H7 (cell line): ENCODE measurements around the gene LRRC4C. TPM values are rescaled to one million over a fixed set of nuclear protein-coding genes. Genes with fewer than 3 reads are reported as not detected.

Source experiments
- DNase-seq: peaks from one replicate; pipeline ENCODE4 v3.0.0; 2012
- H3K27me3 ChIP-seq: 2 replicates; pipeline ENCODE4 v1.6.0; 2011; ENCODE audit warnings: mild to moderate bottlenecking, low read length; ENCODE audit not compliant: control insufficient read depth, insufficient read depth
- H3K36me3 ChIP-seq: replicated peaks from 2 replicates; pipeline ENCODE4 v1.5.1; 2011; ENCODE audit warnings: low read length; ENCODE audit not compliant: control insufficient read depth, insufficient read depth
- H3K4me3 ChIP-seq: 2 replicates; pipeline ENCODE4 v1.5.1; 2011; ENCODE audit warnings: low read depth, mild to moderate bottlenecking, control low read depth, low read length, moderate library complexity; ENCODE audit not compliant: insufficient read depth
- total RNA-seq: library from RNA; depleted of rRNA; stranded (reverse); fragments of >200 nt; shearing (Covaris generic); gene quantifications from 2 replicates; pipeline ENCODE4 v1.2.3, GENCODE V29; 2014

LRRC4C gene
- total RNA-seq, 1 experiment from 2014 or later, result 0.66 TPM

DNA sequence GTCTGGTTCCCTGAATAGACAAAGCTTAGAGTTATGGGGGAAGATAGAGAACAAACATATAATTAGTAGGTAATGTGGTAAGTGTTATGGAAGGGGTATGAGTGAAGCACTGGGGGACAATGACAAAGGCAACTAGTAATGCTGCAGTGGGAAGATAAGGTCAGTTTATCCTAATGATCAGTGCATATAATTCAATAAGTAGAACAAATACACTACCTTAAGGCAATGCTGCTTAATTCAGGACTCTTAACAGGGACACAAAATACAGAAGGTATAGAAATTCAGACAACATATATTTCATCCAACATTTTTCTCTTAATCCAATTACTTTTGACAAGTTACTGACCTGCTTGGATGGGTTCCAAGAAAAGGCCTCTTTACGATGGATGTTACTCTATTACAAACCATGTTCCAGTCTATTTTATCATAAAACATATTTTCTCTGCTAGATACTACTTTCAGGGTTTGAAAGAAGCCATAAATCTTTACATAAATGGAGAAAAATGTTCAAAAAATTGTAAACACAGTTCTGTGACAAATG lies 1186.2 kb downstream of the LRRC4C start:
- DNase-seq, result no peak
- no peak overlapping the region for H3K4me3 ChIP-seq
- no peaks in the 10 kb centered on the region; the same call in 1 of the 2 replicates for H3K27me3 ChIP-seq
- no peaks in the 10 kb centered on the region for H3K36me3 ChIP-seq

DNA sequence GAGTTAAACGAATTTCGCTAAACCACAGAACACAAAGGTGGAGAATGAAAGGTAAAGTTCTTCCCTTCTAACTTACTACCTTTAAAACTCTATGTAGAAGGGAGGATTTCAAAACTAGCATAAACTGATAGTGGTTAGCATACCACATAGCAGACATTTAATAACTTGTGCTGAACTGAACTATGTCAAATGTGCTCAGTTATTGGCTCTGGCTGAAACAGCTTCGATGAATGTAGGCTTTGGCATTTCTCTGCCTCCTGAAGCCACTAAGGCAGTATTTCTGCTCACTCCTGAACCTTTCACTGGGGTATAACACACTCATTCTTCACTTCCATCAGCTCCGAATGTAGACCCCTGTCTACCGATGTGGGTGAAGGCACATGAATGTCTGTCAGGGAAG lies 1188.1 kb downstream of the LRRC4C start:
- no peak overlapping the region for H3K4me3 ChIP-seq
- no peaks in the 10 kb centered on the region for H3K27me3 ChIP-seq
- DNase-seq, result no peak
- H3K36me3 ChIP-seq, result no peaks in the 10 kb centered on the region

DNA sequence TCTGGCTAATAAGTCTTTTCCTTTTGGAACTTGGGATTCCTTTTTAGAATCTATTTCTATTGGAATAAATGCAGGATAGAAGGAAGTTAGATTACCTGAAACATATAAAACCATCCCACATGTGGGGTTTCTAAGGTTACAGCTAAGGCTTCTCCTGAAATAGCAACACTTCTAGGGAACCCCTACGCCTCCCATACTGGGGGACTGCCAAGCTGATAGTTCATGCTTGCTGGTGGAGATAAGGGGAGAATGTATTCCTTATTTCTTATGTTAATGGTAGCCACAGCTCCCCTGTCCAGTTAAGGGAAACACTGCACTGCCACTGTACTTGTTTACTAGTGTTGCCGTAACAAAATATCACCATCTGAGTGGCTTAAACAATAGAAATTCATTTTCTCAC lies 1189.6 kb downstream of the LRRC4C start:
- H3K27me3 ChIP-seq, result no peaks in the 10 kb centered on the region
- H3K4me3 ChIP-seq, result no peak overlapping the region
- H3K36me3 ChIP-seq, result no peaks in the 10 kb centered on the region
- DNase-seq, result no peak

DNA sequence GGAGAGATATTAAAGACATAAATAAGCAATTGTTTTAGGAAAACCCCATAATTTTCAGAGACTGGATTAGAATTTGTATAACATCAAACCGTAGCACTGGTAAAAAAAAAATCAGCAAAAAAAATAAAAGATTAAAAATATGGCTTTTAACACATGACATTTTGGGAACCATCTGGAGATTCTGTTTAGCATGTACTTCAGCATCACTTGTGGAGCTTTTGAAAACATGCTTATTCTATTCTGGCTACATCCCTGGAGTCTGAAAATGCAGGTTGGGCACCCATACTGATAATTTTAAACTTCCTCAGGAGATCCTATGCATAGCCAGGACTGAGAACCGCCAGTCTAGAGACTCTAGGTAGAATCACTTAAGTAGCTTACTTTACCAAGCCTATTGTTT lies 1190.9 kb downstream of the LRRC4C start:
- no peak overlapping the region for H3K4me3 ChIP-seq
- no peaks in the 10 kb centered on the region for H3K36me3 ChIP-seq
- no peak for DNase-seq
- no peaks in the 10 kb centered on the region for H3K27me3 ChIP-seq

DNA sequence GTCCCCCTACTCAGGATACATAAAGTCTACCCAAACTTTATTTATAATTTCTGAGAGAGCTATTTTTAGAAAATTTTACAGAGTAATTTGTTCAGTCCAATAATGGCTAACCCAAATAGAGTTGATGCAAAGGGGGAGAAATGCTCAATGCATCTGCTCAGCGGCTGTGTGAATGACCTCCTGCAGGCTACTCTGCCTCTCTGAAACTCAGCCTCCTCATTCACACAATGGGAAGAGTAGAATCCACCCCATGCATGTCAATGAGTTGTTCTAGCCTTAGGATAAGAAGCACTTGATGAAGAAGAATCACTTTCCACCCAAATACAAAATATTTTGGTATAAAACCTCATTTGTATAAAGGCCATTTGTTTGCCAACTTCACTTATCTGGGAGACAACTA lies 1204.0 kb downstream of the LRRC4C start:
- H3K4me3 ChIP-seq, result no peak overlapping the region
- H3K27me3 ChIP-seq, result no peaks in the 10 kb centered on the region
- H3K36me3 ChIP-seq, result no peaks in the 10 kb centered on the region
- no peak for DNase-seq

DNA sequence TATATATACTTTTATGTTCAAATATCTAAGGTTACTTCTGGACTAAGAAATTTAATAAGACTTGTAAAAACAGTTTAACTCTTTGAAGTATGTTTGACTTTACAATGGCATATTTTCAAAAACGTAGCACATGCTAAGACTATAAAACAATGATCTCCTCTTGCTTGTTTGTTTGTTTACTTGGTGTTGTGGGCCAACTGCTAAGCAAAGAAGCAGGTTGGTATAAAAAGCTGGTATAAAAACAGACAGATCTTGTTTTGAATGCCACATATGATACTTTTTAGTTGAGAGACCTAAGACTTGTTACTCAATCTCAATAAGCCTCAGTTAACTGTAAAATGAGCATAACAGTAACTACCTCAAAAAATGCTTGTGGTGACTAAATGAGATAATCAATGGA lies 1206.3 kb downstream of the LRRC4C start:
- H3K36me3 ChIP-seq, result no peaks in the 10 kb centered on the region
- no peak for DNase-seq
- H3K4me3 ChIP-seq, result no peak overlapping the region
- H3K27me3 ChIP-seq, result peaks cover 4% of the 10 kb centered on the region; the same call in 1 of the 2 replicates

DNA sequence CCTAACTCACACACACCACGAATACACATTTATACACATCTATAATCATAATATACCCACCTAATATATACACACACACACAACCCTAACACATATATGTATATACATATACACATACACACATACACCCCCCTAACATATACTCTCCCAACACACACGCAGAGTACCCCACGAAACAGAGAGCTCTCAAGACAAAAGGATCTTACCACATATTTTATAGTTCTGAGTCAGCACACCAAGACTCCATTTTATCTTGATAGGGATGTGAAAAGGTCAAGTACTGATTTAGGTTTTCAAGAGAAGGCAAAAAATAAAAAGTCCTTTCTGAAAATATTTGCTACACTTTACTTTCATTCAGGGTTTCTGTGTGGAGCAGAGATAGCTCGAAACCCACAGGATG lies 1207.2 kb downstream of the LRRC4C start:
- no peak overlapping the region for H3K4me3 ChIP-seq
- peaks cover 7% of the 10 kb centered on the region for H3K27me3 ChIP-seq
- no peaks in the 10 kb centered on the region for H3K36me3 ChIP-seq
- no peak for DNase-seq

DNA sequence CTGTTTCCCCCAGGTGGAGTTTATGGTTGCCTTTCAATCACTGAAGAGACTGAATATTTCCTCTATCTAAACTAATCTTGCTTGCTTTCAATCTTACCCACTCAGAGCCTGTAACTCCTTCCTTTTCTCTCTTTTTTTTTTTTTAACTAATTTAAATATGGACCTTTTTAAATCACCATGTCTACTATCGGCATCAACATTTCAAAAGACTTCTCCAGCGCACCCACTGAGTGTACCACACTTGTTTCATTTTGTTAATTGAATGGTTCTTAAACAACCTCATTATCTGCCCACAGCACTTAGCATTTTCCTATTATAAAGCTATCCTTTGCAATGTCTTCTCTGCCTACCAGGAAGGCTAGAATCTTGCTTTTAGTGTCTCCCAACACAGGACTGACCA lies 1212.5 kb downstream of the LRRC4C start:
- peaks cover 7% of the 10 kb centered on the region for H3K27me3 ChIP-seq
- DNase-seq, result no peak
- H3K36me3 ChIP-seq, result no peaks in the 10 kb centered on the region
- no peak overlapping the region for H3K4me3 ChIP-seq

DNA sequence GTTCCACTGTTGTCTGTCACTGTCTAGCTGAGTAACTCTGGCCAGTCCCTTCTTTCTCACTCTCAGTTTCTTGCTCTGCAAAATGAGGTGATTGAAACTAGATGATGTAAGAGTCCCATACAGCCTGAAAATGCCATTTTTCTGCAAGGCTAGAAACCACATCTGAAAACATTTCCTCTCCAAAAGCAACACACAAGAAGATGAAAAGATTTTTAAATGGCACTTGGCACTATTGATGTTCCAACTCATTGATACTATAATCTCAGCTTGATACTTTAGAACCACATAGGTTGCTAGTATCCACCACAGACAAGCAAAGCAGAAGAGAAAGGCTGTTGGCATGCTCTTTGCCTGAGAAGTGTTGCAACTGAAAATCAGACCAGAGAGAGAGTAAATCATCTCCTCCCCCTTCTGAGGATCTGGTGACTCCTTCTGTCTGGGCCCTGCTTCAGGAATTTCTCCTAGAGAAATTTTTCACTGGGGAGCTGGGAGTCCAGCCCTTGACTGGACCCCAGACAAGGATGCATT lies 1217.9 kb downstream of the LRRC4C start:
- no peaks in the 10 kb centered on the region; the same call in 1 of the 2 replicates for H3K27me3 ChIP-seq
- H3K4me3 ChIP-seq, result no peak overlapping the region
- H3K36me3 ChIP-seq, result no peaks in the 10 kb centered on the region
- DNase-seq, result no peak

DNA sequence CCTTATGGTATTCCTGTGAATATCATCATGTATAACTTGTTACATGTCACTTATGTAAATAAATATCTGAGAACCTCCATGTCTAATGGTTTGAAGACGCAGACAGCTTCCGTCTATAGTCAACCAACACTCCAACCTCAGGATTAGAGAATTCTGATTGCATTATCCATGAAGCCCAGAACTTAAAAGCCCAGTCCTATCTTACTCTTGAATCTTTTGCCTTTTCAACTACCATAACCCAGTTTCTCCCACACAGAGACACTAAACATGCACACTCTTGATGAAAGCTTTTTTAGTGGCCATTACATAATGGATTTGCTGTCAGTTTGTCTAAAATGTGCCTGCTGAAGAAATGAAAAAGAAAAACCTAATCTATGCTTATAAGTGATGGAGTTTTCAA lies 1219.2 kb downstream of the LRRC4C start:
- Histone ChIP-seq H3K4me3 (no peak overlapping the region), H3K36me3 (no peaks in the 10 kb centered on the region), H3K27me3 (no peaks in the 10 kb centered on the region; the same call in 1 of the 2 replicates)
- DNase-seq, result no peak

DNA sequence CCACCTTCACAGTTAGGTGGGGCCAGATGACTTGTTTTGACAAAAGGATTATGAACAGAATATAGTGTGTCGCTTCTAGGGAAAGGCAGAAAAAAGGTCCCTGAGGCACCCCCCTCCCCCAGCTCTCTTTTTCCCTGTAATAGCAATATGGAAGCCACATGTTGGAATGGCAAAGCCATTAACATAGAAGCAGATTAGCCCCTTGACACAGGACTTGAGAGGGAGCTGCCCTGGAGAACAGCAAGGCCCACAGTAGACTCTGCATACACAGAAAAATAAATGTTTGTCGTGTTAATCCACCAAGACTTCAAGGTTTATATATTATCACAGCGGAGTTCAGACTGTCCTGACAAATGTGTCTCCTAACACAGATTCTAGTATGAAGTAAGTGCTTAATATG lies 1222.9 kb downstream of the LRRC4C start:
- no peak for DNase-seq
- Histone ChIP-seq H3K4me3 (no peak overlapping the region), H3K27me3 (no peaks in the 10 kb centered on the region; the same call in 1 of the 2 replicates), H3K36me3 (no peaks in the 10 kb centered on the region)

DNA sequence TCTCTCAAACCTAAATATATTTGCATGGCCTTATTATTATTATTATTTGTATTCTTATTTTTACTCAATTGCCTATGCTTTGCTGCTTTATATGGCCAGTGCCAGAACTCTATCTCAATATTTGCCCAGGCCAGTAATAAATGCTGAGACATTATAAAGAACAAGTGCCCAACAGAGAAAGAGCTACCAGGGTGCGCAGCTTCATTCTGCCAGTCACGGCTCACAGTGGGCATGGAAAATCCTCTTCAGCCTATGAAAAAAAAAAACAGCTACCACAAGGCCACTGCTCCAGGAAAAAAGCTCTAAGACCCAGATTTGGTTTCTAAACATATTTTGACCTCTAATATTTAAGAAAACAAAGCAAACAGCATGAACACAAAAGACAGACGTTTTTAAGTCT lies 1223.6 kb downstream of the LRRC4C start:
- Histone ChIP-seq H3K4me3 (no peak overlapping the region), H3K27me3 (no peaks in the 10 kb centered on the region; the same call in none of the 2 replicates), H3K36me3 (no peaks in the 10 kb centered on the region)
- no peak for DNase-seq

DNA sequence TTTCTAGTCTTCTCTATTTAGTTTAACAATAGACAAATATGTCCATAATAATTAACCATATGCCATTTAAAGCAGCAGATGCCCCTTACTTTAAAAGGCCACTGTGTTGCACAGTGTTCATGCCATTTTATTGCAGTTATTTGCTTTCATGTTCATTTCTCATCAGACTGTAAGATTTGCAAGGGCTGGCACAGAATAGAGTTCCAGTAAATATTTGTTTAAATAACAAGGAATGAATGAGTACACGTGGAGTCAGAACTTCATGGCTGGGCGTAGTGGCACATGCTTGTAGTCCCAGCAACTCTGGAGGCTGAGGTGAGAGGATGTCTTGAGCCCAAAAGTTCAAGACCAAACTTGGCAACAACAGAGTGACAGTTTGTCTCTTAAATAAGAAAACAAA lies 1228.6 kb downstream of the LRRC4C start:
- Histone ChIP-seq H3K27me3 (no peaks in the 10 kb centered on the region; the same call in 1 of the 2 replicates), H3K4me3 (no peak overlapping the region), H3K36me3 (no peaks in the 10 kb centered on the region)
- DNase-seq, result no peak

DNA sequence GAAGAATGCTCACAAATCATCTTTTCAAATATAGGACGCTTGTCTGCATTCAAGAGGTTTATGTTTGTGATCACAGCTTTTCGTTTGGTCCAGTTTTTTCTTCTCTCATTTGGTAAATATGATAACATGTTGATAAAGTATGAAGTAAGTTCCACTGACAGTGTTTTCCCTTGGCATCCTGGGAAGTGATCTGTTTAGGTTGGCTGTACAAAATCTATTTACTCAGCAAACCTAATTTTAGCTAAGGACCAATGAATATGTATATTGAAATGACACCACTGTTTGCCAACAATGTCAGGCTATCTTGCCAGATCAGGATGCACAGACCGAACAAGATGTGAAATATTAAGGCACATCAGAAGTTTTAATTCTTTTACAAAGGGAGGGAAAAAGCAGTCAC lies 1230.8 kb downstream of the LRRC4C start:
- Histone ChIP-seq H3K4me3 (no peak overlapping the region), H3K36me3 (no peaks in the 10 kb centered on the region), H3K27me3 (no peaks in the 10 kb centered on the region; the same call in 1 of the 2 replicates)
- no peak for DNase-seq

DNA sequence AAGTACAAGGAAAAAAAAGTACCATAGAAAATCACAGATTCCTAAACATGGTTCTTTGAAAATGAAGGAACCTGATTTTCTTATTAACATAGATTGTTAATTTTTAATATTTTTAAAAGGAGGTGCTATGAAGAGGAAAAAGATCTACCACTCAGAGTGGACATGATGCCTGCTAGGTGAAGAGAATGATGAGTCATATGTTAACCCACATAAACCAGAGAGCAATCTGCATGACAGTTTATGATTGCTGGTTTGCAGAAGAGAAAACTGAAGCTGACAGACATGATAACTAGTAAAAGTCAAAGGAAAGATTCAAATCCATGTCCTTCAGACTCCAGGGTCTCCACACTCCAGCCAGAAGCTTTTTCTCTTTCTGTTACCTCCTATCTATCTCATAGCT lies 1231.7 kb downstream of the LRRC4C start:
- H3K4me3 ChIP-seq, result no peak overlapping the region
- no peaks in the 10 kb centered on the region for H3K36me3 ChIP-seq
- DNase-seq, result no peak
- no peaks in the 10 kb centered on the region; the same call in 1 of the 2 replicates for H3K27me3 ChIP-seq

DNA sequence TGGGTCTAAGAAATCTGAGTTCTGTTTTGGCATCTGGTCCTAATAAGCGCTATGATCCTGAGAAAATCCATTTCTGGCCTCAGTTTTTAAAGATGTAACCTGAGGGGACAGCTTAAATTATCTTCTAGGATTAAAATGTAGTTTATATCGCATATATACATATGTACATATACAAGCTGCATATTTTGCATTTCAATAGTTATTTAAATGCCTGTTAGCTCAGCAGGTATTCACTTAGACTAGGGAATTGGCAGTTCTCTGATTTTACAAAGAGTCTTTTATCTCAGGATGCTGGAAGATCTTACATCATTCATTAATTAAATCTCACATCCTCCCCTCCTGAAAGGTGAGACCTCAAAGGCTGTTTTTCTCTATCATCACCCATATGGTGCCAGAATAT lies 1232.8 kb downstream of the LRRC4C start:
- H3K4me3 ChIP-seq, result no peak overlapping the region
- no peaks in the 10 kb centered on the region; the same call in 1 of the 2 replicates for H3K27me3 ChIP-seq
- DNase-seq, result no peak
- H3K36me3 ChIP-seq, result no peaks in the 10 kb centered on the region
